Stimulated activated CD8-positive, alpha-beta memory T cell treated with anti-CD3 and anti-CD28 coated beads, Interleukin-4, amount 100 ng/mL, for 4 hours (primary cell): ENCODE measurements around the gene ELF3.
"Not testable (repeated sequence)": the region's sequence is repeated elsewhere in the genome, so short reads cannot be mapped to it uniquely, and the experiment has no call there.

Source experiments
- DNase-seq, 2 donors: peaks; one replicate each; pipeline ENCODE4 v3.0.0-alpha.2; 2020; ENCODE audit warnings: low read depth in 2 of 2, low spot score in 1 of 2

The ELF3 gene

GRCh38 chr1:202034149-202034682, 23.8 kb downstream of the ELF3 start:
- DNase-seq, result no peak

DNA sequence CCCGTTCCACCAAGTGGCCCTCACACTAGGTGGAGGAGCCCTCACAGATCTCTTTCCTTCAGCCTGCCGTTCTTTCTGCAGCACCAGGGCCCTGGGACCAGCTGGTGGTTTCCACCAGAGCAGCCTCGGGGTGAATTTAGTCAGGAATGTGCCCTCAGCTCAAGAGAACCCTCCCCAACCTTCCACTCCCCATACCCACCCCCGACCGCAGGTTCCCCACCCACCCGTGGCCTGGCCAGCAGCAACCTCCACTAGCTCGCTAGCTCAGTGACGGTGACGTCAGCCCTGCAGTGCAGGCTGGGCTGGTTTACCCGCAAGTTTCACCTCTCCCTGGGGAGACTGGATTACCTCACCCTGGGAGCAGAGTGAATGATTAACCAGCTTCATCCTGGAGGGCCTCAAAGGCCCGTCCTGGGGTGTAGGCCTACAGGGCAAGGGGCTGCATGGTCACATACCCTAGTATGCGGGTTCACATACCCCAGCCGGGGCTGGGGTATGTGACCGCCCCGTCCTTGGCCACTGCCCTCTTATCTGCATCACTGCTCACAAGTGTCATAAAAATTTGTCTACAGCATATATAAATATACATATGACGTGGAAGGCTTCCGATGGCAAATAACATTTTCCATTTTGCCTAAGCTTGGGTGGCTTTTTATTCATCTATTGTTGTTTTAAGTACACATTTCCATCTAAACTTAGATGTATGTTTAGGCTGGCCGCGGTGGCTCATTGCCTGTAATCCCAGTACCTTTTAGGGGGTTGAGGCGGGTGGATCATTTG, 24.5 kb downstream of the ELF3 start:
- no peak for DNase-seq

DNA sequence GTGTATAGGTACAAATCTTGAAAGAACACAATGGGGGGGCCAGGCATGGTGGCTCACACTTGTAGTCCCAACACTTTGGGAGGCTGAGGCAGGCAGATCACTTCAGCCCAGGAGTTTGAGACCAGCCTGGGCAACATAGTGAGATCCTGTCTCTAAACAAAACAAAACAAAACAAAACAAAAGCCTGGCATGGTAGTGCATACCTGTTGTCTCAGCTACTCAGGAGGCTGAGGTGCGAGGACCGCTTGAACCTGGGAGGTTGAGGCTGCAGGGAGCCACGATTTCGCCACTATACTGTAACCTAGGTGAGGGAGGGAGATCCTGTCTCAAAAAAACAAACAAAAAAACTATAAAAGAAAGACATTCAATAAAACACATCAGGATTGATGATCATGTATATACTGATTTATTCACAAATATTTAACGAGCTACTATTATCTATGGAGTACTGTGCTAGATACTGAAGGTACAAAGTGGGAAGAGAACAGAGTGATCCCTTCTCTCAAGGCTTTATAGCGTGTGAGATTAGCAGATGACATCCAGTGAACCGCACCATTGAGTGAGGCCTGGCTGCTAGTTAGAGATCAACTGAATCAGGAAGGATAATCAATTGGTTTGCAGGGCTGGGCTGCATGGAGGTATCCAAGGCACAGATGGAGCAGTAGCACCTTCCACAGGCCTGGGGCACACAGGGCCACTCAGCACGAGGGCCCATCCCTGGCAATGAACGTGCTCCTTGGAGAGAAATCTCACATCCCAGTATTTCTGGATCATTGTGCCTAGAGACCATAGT, 26.4 kb downstream of the ELF3 start:
- DNase-seq, result no peak

- DNase-seq, result no peak
Measured at GRCh38 chr1:202037706-202038296, 27.4 kb downstream of the ELF3 start.

- DNase-seq, result no peak
Measured at GRCh38 chr1:202038688-202039346, 28.4 kb downstream of the ELF3 start.

DNA sequence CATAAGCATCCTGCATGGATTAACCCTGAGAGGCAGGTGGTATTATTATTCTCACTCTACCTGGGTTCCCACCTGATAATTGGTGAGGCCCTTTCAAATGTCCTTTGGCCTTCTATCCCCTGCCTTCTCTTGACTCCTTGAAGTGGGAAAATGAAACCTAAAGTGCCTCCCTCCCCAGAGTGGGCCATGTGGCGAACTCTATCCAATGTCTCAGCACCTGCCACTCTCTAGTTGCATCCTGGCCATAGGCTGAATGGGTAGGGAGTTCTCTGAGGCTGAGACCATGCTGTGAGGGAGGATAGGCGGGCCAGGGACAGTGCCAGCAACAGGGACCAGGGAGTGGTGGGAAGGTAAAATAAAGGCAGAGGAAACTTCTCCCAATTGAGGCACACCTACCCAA, 35.3 kb downstream of the ELF3 start:
- DNase-seq, result no peak

DNA sequence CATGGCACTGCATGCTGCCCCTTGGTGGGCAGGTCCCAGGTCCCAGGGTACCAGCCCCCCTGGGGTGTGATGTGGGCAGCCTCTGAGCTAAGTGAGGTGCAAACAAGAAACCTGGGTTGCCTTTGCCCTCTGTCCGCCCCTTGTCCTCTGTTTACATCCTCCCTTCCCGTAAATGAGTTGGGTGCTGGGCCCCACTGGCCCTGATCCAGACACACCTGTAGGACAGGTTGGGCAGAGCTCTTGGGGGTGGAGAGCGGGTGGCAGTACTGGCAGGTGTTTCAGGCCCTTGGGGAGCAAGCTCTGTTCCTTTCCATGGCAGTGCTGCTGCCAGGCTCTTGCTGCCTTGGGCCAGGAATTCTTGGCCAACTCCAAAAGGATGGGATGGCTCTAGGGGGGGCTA, 35.8 kb downstream of the ELF3 start:
- no peak for DNase-seq

DNA sequence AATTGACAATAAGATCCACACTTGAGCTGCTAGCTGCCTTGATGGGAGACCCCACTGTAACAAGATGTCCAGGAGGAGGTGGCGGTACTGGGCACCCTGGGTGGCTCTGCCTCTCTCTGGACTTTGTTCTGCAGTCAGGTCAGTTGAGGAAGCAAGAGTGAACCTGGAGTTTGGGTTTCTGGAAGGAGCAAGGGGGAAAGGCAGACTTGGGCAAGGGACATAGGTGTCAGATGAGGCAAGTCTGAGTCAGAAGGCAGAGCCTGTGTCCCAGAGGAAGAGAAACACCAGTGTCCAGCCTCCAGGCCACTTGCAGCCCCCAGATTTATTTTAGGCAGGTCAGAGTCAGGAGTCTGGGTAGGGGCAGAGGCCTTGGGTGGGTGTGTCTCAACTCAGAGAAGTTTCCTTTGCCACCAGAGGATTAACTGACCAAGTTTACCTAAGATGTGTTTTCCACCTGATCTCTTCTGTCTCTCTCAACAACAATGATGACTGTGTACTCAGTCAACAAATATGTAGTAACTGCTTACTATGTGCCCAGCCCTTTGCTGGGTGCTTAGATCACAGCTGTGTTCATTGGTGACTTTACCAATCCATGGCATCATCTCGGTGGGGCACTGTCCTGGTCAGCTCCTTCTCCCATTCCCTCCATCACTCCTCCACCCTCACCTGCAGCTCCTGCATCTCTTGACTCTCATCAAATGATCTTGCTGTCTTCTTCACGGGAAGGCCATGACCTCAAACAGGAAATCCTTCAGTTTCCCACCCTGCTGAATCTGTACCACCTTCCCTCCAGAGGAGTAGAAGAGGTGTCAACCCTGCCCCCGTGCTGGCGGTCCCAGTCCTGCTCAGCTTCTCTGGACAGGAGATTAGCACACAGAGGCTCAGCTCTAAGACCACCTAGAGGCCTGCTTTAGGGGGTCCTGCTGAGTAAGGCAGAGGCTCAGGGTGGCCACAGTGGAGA, 36.6 kb downstream of the ELF3 start:
- no peak for DNase-seq

DNA sequence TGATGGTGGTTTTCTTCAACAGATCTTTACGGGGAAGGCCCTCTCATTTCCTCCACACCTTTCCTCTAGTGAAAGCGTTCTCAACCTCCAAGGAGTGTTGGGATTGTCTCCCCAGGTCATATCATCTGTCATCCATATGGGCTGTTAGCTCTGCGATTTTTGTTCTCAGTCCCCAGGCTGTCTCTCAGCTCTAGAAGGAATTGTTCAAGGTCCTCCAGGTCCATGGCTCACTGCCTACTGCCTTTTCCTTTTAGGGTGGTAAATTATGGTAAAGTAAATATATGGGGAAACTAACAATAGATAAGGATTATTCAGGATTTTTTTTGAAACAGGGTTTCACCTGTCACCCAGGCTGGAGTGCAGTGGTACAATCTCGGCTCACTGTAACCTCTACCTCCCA, 37.6 kb downstream of the ELF3 start:
- no peak for DNase-seq

GRCh38 chr1:202049129-202049528, 38.7 kb downstream of the ELF3 start:
- DNase-seq, result no peak

- DNase-seq, result no peak
Measured at GRCh38 chr1:202054094-202054493, 43.7 kb downstream of the ELF3 start.

DNA sequence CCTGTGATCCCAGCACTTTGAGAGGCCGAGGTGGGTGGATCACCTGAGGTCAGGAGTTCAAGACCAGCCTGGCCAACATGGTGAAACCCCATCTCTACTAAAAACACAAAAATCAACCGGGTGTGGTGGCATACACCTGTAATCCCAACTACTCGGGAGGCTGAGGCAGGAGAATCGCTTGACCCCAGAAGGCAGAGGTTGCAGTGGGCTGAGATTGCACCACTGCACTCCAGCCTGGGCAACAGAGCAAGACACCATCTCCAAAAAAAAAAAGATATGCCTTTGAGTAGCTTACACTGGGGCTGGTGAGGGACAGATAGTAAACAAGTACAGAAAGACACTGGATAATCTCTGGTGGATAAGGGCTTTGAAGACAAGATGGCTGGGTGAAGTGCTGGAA, 44.3 kb downstream of the ELF3 start:
- DNase-seq, result not testable (repeated sequence)

DNA sequence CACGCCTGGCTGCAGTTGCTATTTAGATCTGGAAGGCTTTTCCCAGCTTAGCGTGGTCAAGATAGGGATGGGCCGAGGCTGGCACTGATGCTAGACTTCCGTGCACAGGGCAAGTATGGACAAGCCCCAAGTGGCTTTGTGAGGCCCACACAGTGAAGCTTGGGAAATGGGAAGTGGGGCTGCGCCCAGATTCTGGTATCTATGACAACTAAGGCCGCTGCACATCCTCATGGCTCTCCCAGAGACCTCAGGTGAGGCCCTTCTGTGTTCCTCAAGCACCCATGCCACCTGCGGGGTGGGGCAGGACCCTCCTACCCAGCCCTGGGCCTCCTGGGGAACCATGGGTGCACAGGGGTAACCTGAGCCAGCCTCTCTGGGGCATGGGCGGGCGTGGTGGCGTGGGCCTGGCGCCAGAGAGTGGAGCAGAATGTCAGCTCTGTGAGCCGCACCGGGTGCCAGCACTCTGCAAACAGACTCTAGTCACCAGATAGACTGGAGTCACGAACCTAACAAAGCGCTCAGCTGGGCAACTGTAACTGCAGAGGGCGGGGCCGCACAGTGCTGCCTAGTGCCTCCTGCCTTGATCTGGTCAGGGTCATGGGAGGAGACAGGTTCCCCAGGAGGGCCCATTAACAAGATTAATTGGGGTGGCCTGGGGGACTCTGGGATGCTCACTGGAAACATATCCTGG, 46.4 kb downstream of the ELF3 start:
- DNase-seq, result no peak

DNA sequence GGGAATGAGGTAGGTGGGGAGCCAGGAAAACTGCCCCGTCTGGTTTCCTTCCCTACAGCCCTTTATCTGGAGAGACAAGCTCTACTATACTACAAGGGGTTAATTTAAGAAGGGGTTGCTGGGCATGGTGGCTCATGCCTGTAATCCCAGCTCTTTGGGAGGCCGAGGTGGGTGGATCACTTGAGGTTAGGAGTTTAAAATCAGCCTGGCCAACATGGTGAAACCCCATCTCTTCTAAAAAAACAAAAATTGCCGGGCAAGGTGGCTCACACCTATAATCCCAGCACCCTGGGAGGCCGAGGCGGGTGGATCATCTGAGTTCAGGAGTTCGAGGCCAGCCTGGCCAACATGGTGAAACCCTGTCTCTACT, 46.9 kb downstream of the ELF3 start:
- DNase-seq, result not testable (repeated sequence)

DNA sequence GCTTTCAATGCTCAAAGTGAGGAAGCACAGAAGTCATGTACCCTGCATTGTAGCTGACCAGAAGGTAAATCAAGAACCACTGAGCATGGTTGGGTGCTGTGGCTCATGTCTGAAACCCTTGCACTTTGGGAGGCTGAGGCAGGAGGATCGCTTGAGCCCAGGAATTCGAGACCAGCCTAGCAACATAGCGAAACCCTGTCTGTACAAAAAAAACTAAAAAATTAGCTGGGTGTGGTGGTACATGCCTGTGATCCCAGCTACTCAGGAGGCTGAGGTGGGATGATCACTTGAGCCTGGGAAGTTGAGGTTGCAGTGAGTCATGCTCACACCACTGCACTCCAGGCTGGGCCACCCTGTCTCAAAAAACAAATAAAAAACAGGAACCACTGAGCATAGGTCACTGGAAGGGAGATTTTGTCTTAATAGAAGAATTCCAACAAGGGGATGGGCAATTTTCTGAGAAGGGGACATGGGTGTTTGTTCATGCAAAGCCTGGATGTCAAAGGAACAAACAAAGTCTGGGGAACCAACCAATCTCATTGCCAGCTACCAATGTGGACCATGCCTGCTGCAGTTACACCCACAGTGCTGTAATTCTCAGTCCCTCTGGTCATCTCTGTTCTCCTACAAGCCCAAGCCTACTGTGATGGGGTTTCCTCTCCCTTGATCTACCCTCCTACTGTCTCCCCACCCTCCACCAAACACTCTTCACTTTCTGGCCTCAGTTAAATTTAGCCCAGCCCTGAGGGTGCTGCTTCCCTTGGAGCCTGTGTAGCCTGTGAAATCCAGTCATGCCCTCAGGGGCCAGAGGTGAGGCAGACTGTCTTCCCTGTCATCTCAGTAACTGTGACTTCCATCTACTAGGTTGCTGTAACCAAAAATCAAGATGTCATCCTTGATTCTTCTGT, 47.9 kb downstream of the ELF3 start:
- DNase-seq, result no peak

DNA sequence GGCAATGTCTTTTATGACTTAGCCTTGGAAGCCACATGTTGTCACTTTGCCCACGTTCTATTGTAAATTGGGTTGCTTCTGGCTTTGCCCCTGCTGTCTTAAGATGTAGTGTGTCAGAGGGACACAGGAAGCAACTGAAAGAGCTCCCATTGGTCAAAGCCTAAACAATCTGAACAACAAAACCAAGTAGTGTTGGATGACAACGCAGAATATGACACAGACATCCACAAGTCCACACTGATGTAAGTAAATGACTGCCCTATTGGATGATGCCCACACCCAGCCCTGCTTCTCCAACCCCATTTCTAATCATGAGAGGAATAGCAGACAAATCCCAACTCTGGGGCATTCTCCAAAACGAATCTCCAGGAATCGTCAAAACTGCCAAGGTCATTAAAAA, 50.7 kb downstream of the ELF3 start:
- no peak for DNase-seq

GRCh38 chr1:202061787-202062186, 51.4 kb downstream of the ELF3 start:
- not testable (repeated sequence) for DNase-seq

DNA sequence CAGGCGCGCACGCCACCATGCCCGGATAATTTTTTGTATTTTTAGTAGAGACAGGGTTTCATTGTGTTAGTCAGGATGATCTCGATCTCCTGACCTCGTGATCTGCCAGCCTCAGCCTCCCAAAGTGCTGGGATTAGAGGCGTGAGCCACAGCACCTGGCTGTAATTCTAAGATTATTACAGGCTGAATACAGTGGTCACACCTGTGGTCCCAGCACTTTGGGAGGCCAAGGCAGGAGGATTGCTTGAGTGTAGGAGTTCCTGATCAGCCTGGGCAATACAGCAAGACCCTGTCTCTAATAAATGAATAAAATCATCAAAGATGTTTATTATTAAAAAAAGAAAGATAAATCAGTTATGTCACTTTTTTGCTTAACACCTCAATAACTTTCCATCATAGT, 52.2 kb downstream of the ELF3 start:
- DNase-seq, result not testable (repeated sequence)

DNA sequence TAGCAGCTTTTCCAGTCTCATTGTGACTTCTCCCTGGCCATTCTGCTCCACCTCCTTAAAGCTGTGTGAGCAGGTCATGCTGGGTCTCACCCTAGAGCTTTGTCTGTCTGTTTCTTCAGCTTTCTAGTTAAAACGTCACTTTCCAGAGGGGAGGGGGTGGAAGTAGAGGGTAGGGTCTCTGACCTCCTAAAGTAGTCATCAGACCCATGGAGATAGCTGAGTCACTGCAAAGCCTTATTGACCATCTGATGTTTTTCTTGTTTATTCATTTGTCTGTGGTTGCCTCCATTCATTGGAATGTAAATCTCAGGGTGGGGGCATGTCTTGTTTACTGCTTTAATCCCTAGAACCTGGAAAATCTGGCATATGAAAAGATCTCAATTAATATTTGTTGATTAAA, 52.7 kb downstream of the ELF3 start:
- DNase-seq, result no peak
